GM12801 (cell line): ENCODE results near the gene PRKCE.

ENCODE experiments used
- CTCF ChIP-seq: IDR thresholded peaks from one replicate; pipeline ENCODE4 v1.5.1; 2011; ENCODE audit warnings: control low read depth; ENCODE audit not compliant: insufficient read length; ENCODE audit errors: extremely low read depth

Gene PRKCE

GRCh38 chr2:46175419-46175818 is 523.9 kb downstream of the PRKCE start:
- TF ChIP-seq CTCF = no peak

- TF ChIP-seq CTCF = no peak
Observed at GRCh38 chr2:46177461-46178089, 526.1 kb downstream of the PRKCE start.

GRCh38 chr2:46179037-46179621 is 527.7 kb downstream of the PRKCE start:
- TF ChIP-seq CTCF = no peak

- TF ChIP-seq CTCF = no peak
Observed at GRCh38 chr2:46180189-46180588, 528.7 kb downstream of the PRKCE start.

GRCh38 chr2:46181306-46181705 is 529.8 kb downstream of the PRKCE start:
- TF ChIP-seq CTCF = no peak

GRCh38 chr2:46181789-46182530 is 530.5 kb downstream of the PRKCE start:
- no peak for TF ChIP-seq CTCF

GRCh38 chr2:46183426-46183825 is 532.0 kb downstream of the PRKCE start:
- TF ChIP-seq CTCF = no peak
